Cardiac septum (tissue), 1 donor: ENCODE measurements around the gene UXS1. TPM values are rescaled to one million over a fixed set of nuclear protein-coding genes. Genes with fewer than 3 reads are reported as not detected.
"Not testable (repeated sequence)": the region's sequence is repeated elsewhere in the genome, so short reads cannot be mapped to it uniquely, and the experiment has no call there.

Source experiments
- DNase-seq: peaks from one replicate; pipeline ENCODE4 v3.0.0-alpha.2; 2020; ENCODE audit warnings: low spot score
- intact Hi-C: fragments of 100-400 bp; cut with DNase I; formaldehyde crosslinking; loops from one replicate; pipeline ENCODE4 v1.14.0; 2022
- long read RNA-seq: library from polyadenylated mRNA; unstranded; transcript quantifications from one replicate; pipeline ENCODE4 v2.0.0, GENCODE V29; 2021
- total RNA-seq: library from RNA; stranded (reverse); fragmentation: NEBNext Ultra II Directional; extraction: Animal tissue kit (Norgen Biotek cat#: 25700); gene quantifications from one replicate; pipeline ENCODE4 v1.2.1, GENCODE V29; 2021
- donor health status: DM: no; HTN: no; CAD: no.

UXS1 gene
- 23.3 TPM for total RNA-seq
- long read RNA-seq, transcript UXS1-203 (15 exons, 1,839 nt): major isoform, 29 of 50 reads
- long read RNA-seq, transcript UXS1-201 (15 exons, 2,099 nt): minor isoform, 7 of 50 reads
- long read RNA-seq, partial matches to known transcripts: 5 of 50 reads
- long read RNA-seq, other reads (novel, unspliced or antisense): 9 of 50 reads

DNA sequence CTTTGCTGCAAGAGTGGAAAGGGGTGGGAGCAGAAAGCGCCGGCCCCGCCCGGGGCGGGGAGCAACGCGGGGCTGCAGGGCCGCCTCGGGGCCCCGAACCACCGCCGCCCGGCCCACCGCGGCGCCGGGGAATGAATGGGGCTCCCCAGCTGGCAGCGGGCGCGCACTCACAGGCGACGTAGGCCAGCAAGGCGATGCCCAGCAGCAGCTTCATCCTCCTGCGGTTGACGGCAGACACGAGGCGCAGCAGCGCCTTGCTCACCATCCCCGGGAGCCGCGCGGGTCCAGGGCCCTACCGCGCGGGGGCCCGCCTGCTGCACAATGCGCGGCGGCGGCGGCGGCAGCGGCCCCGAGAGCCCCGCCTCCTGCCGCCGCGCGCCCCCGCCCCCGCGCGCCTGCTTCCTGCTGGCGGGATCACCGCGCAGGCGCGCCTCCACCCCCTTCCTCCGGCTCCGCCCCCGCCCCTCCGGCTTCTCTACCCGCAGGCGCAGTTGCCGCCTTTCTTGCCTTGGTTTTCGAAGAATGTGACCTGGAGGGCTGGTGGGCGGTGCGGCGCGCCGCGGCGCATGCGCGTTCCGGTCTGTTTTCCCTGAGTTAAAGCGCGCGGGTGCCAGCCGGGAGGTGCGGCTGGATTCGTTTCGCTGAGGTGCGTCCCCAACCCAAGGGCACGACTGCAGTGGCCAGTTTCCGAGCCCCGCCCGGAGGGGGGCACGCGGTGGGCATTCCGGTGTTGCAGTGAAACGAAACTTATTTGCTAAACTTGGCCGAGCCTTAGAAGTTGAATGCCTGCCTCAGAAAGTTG, at the start of gene UXS1:
Gene UXS1, minus strand, starts transcription at position 325 of the 802 bp plus-strand sequence. Its CDS starts 60 bp downstream, at position 265.
- peak; percentile 100 for DNase-seq
- intact Hi-C loops: loop anchor here (2.0 to 5.0 kb wide), 2 partner anchors 33 to 77 kb away; no protein-coding TSS in a partner anchor

- intact Hi-C loops, DNase-seq: not testable (repeated sequence)
Observed at GRCh38 chr2:106239491-106239890, 45.4 kb upstream of the UXS1 start.

DNA sequence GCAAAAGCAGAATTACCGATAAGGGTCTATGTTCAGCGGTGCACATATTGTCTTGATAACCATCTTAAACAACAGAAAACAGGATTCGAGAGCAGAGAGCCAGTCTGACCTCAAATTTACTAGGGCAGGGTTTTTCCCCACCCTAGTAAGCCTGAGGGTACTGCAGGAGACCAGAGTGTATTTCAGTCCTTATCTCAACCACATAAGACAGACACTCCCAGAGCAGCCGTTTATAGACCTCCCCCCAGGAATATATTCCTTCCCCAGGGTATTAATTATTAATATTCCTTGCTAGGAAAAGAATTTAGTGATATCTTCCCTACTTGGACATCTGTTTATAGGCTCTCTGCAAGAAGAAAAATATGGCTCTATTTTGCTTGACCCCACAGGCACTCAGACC, 41.3 kb upstream of the UXS1 start:
- intact Hi-C loops, DNase-seq: not testable (repeated sequence)

DNA sequence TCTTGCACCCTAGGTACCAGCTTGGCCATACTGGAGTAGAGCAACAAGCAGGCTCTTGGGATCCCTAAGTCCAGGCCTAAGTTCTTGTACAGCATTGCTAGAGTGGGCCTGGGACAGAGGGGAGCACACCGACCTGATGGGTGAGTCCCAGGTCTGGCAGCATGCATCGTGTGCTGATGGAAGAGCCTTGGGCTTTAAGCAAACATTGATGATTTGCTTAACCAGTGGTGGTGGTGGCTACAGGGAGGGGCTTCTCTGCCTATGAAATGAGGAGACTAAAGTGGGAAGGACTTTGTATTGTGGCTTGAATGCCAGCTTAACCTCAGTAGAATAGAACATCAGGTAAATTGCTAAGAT, 39.2 kb upstream of the UXS1 start:
- intact Hi-C loops: no loop called here
- no peak for DNase-seq

DNA sequence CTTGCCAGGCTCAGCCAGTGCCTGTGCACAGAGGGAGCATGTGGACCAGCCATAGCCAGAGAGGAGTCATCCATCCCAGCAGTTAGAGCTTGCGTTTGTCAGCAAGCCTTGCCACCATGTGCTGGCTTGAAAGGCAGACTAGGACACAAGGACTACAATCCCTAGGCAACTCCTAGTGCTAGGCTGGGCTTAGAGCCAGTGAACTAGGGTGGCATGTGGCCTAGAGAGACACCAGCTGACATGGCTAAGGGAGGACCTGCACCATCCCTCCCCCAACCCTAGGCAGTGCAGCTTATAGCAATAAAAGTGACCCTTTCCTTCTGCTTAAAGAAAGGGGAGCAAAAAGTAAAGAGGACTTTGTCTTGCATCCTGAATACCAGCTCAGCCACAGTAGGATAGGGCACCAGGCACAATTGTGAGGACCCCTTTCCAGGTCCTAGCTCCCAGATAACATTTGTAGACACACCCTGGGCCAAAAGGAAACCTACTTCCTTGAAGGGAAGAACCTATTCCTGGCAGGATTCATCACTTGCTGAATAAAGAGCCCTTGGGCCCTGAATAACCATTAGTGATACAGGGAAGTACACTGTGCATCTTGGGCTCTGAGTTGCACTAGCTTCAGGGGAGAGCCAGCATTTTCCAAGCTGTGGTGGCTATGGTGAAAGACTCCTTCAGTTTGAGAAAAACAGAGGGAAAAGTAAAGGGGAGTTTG, 38.7 kb upstream of the UXS1 start:
- DNase-seq: peak; percentile 78
- intact Hi-C loops: no loop called here

GRCh38 chr2:106223347-106223746, 29.2 kb upstream of the UXS1 start:
- DNase-seq: no peak
- intact Hi-C loops: no loop called here

DNA sequence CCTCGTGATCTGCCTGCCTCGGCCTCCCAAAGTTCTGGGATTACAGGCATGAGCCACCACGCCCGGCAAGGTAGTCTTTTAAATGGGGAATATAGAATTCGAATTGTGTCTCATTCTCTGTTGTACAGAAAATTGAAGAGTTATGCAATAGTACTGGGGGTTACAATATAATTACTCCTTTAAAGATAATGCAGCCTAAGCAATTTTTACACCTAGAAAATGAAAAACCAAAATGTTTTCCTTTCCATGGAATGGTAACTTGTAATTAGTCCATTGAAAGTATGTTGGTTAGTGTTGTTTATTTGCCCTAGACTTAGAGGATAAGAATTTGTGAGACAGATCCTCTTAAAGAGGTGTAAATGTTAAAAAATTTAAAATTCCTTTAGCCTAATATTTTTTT, 28.0 kb upstream of the UXS1 start:
- DNase-seq, intact Hi-C loops: not testable (repeated sequence)

DNA sequence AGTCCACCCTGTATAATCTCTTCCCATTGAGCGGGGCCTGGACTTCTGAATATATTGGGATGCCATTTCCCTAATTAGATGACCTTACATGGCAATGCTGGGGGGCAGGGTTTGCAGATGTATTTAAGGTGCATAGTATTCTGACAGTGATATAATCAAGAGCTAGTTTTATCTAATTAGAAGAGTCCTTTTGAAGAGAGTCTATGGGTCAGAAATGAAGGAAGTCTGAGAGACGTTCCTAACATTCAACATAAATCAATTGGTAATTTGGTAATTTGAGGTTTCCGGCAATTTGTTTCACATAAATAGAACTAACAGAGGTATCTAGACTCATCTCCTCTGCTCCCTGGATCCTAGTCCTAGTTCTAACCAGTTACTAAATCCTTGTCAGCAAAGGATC, 25.7 kb upstream of the UXS1 start:
- intact Hi-C loops: no loop called here

GRCh38 chr2:106219157-106219556, 25.1 kb upstream of the UXS1 start:
- intact Hi-C loops, DNase-seq: not testable (repeated sequence)

More for the DNA sequence above, 25.7 kb upstream of the UXS1 start:
- DNase-seq: no peak

DNA sequence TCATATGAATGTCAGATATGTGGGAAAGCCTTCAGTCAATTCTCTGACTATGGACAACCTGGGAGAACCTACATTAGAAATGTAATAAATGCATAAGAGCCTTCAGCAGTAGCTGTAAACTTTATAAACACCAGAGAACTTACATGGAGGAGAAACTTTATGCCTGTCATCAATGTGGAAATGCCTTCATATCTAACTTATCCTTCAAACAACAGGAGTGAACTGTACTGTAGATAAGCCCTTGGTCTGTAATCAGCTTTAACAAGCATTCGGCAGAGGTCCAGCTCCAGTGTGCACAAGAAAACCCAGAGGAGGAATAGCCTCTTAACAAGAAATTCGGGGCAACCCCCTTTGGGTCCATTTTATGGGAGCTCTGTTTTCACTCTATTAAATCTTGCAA, 14.8 kb upstream of the UXS1 start:
- intact Hi-C loops: no loop called here
- DNase-seq: no peak

DNA sequence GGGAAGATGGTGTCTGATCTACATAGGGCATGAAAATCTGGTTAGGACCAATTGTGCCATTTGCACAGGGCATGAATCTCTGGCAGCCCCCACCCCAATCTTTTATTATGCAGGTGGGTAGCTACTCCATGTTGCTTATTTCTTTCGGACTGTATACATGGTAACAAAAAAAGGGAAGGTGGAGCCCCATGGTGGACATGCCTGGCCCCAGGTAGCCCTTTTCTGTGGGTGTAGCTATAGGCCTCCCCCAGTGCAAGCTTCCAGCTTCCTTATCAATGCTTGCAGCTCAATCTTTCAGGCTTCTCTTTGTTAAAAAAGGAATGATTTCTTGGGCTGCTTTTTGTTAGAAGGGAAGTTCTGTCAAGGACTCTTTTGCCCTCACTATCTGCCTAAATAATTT, 14.3 kb upstream of the UXS1 start:
- intact Hi-C loops: no loop called here
- no peak for DNase-seq

DNA sequence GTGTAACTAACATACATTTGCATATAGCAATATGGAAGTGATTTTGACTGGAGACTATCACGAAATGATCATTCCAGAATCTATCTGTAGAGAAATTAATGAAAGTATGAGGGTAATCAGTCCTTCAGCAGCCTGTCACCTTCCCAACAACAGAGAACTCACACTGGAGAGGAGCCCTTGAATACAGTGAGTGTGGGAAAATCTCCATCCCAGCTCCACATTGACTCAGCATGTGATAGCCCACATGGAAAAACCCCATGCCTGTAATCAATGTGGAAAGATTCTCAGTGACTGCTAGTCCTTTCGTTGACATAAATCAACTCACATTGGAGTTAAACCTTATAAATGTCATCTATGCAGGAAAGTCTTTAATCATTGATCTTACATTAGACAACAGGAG, 13.1 kb upstream of the UXS1 start:
- no peak for DNase-seq
- intact Hi-C loops: no loop called here

DNA sequence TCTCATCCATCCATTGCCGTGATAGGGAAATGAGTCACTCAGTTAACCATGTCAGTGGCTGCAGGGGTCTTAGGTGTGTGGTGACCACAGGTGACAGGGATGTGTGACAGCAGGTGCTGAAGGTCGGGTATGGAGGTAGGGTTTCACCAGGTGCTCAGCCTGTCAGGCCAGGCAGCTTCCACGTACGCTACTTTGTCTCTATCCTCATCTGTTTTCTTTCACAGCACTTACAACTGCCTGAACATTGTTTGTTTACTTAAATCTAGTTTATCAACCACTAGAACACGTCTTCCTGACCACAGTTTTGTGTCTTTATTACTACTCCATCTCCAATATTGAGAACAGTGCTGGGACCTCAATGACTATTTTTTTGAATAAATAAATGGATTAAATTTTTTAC, 11.4 kb upstream of the UXS1 start:
- intact Hi-C loops: no loop called here
- no peak for DNase-seq

DNA sequence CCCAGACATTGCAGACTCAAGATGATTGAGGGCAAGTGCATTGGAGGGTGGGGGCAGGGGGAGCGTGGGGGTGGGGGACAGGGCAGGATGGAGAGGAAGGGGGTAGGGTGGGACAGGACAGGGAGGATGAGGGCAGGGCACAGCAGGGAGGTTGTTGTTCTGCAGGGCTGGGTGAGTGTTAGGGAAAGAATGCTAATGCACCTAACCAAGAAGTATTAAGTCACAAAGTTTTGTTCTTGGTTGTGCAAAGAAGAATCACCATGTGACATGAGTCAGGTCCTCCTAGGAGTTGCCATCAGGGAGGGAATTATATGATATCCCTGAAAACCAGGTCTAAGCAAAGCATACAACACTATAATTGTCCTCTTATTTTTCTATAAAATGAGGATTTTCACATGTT, 10.4 kb upstream of the UXS1 start:
- intact Hi-C loops, DNase-seq: not testable (repeated sequence)

GRCh38 chr2:106201661-106202060, 7.6 kb upstream of the UXS1 start:
- intact Hi-C loops: no loop called here
- DNase-seq: no peak

GRCh38 chr2:106197878-106198277, 3.8 kb upstream of the UXS1 start:
- no peak for DNase-seq
- intact Hi-C loops: no loop called here

- no peak for DNase-seq
- intact Hi-C loops: no loop called here
Observed at GRCh38 chr2:106195981-106196380, 1.9 kb upstream of the UXS1 start.

- DNase-seq: no peak
- intact Hi-C loops: no loop called here
Observed at GRCh38 chr2:106195456-106195855, 1.4 kb upstream of the UXS1 start.

DNA sequence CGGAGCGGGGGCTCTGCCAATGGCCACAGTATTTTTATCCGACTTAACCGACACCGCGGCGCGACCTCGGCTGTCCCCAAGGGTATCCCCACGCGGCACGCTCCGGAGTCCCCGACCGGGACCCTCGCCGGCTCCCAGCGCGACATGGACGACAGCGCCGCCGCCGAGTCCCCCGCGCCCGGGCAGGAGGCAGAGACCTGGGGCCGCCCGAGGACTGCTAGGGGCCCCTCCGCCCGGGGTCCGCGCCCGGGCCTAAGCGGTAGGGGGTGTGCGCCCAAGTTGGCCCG, 468 bp downstream of the UXS1 start:
- no peak for DNase-seq
- intact Hi-C loops: loop anchor here (2.0 to 5.0 kb wide), 2 partner anchors 33 to 76 kb away; no protein-coding TSS in a partner anchor

DNA sequence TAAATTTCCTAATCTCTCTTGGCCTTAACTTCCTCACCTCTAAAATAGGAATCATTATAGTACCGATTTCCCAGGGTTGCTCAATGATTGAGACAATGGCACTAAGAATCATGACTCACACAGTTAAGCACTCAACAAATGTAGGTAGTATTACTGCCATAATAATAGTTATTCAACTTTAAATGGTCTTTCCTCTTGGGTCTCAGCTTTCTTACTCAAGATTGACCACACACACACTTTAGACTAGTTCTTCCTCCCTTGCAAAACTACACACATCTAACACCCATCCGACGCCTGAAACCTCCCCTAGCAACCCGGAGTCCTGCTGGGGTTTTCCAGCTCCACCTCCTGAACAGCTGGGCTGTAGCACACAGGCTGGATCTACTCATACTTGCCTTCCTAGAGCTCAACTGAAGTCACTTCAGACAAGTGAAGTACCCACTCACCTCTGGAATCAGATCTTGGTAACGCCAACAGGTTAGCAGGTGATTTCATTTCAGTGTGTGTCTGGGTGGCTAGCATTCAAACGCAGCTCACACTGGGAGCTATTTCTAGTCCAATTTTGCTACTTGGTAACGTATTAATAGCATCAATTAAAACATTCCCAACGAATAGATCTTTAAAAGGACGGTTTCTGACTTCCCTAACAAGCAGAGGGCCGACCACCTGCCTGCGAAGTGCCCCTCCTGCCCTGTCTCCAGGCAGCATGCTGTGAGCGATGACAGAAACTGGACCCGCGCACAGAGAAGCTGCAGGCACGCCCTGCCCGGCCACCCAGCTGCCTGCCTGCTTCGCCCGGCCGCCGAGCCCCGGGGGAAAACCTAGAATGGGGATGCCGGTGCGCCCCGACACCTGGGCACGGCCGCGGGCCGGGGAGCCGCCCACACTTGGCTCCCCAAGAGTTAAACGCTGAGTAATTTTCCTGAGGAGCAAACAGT, 1.1 kb downstream of the UXS1 start:
- no peak for DNase-seq
- intact Hi-C loops: loop anchor here (2.0 to 5.0 kb wide), 2 partner anchors 32 to 76 kb away; no protein-coding TSS in a partner anchor
